ENCODE measurements around the gene B4GALNT4.

B4GALNT4 gene

GRCh38 chr11:375065-376025 lies 6.0 kb downstream of the B4GALNT4 start:
- H3K27me3 ChIP-seq, result peaks cover 1% of the 10 kb centered on the region
- H3K4me1 ChIP-seq, result no peaks in the 10 kb centered on the region
- H3K36me3 ChIP-seq, result no peaks in the 10 kb centered on the region
- DNase-seq, result no peak
- no peaks in the 10 kb centered on the region for H3K9me3 ChIP-seq
- TF ChIP-seq, protein P1, sequence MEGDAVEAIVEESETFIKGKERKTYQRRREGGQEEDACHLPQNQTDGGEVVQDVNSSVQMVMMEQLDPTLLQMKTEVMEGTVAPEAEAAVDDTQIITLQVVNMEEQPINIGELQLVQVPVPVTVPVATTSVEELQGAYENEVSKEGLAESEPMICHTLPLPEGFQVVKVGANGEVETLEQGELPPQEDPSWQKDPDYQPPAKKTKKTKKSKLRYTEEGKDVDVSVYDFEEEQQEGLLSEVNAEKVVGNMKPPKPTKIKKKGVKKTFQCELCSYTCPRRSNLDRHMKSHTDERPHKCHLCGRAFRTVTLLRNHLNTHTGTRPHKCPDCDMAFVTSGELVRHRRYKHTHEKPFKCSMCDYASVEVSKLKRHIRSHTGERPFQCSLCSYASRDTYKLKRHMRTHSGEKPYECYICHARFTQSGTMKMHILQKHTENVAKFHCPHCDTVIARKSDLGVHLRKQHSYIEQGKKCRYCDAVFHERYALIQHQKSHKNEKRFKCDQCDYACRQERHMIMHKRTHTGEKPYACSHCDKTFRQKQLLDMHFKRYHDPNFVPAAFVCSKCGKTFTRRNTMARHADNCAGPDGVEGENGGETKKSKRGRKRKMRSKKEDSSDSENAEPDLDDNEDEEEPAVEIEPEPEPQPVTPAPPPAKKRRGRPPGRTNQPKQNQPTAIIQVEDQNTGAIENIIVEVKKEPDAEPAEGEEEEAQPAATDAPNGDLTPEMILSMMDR (IDR thresholded peaks at IDR 0.05; ENCODE audit: low read depth, low read length), result no peak
- H3K4me3 ChIP-seq (ENCODE audit: low read depth, low read length), result no peak overlapping the region

DNA sequence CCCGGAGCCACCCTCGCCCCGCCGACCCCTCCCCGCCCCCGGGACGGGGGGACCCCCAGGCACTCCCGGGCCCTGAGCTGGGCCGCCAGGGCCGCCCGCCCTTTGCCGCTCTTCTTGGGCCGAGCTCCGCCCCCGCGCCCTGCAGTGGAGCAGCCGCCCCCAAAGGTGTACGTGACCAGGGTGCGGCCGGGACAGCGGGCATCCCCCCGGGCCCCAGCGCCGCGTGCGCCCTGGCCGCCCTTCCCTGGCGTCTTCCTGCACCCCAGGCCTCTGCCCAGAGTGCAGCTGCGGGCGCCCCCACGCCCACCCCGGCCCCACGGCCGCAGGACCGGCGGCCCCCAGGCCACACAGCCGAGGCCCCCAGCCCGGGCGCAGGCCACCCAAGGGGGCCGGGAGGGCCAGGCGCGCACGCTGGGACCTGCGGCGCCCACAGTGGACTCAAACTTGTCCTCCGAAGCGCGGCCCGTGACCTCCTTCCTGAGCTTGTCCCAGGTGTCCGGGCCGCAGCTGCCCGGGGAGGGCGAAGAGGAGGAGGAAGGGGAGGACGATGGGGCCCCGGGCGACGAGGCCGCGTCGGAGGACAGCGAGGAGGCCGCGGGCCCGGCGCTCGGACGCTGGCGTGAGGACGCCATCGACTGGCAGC lies 7.4 kb downstream of the B4GALNT4 start:
- H3K27me3 ChIP-seq, result no peaks in the 10 kb centered on the region
- no peaks in the 10 kb centered on the region for H3K4me1 ChIP-seq
- H3K4me3 ChIP-seq (ENCODE audit: low read depth, low read length), result no peak overlapping the region
- TF ChIP-seq, protein P1 (IDR thresholded peaks at IDR 0.05; ENCODE audit: low read depth, low read length), result no peak
- no peaks in the 10 kb centered on the region for H3K36me3 ChIP-seq
- DNase-seq, result no peak
- H3K9me3 ChIP-seq, result no peaks in the 10 kb centered on the region

GRCh38 chr11:377174-377865 lies 8.0 kb downstream of the B4GALNT4 start:
- H3K4me1 ChIP-seq, result no peaks in the 10 kb centered on the region
- no peaks in the 10 kb centered on the region for H3K27me3 ChIP-seq
- no peak for DNase-seq
- no peaks in the 10 kb centered on the region for H3K36me3 ChIP-seq
- no peaks in the 10 kb centered on the region for H3K9me3 ChIP-seq
- TF ChIP-seq, protein P1 (IDR thresholded peaks at IDR 0.05; ENCODE audit: low read depth, low read length), result no peak
- no peak overlapping the region for H3K4me3 ChIP-seq (ENCODE audit: low read depth, low read length)

DNA sequence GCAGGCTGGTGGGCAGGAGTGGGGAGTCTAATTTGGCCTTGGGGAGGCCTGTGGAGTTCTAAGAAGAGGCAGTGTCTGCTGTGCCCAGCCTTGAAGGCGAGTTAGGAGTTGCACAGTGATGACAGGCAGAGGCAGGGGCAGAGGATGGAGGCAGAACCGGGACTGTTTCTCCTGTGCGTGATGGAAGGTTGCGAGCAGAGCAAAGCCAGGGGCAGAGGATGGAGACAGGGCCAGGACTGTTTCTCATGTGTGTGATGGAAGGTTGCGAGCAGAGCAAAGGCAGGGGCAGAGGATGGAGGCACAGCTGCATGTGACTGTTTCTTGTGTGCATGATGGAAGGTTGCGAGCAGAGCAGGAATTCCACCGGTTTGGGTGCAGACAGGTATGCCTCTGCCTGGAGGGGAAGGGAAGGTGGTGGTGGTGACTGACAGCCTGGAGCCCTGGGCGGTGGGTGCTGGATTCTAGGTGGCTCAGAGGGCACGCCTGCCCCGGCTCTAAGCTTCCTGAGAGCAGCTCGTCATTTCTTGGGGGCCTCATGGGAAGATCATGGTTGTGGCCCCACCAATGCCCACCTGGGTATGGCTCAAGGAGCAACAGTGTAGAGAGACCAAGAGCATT lies 8.7 kb downstream of the B4GALNT4 start:
- Histone ChIP-seq H3K4me3 (ENCODE audit: low read depth, low read length) (no peak overlapping the region), H3K9me3 (no peaks in the 10 kb centered on the region), H3K4me1 (no peaks in the 10 kb centered on the region), H3K27me3 (no peaks in the 10 kb centered on the region), H3K36me3 (no peaks in the 10 kb centered on the region)
- DNase-seq, result no peak
- TF ChIP-seq, protein P1 (IDR thresholded peaks at IDR 0.05; ENCODE audit: low read depth, low read length), result no peak

DNA sequence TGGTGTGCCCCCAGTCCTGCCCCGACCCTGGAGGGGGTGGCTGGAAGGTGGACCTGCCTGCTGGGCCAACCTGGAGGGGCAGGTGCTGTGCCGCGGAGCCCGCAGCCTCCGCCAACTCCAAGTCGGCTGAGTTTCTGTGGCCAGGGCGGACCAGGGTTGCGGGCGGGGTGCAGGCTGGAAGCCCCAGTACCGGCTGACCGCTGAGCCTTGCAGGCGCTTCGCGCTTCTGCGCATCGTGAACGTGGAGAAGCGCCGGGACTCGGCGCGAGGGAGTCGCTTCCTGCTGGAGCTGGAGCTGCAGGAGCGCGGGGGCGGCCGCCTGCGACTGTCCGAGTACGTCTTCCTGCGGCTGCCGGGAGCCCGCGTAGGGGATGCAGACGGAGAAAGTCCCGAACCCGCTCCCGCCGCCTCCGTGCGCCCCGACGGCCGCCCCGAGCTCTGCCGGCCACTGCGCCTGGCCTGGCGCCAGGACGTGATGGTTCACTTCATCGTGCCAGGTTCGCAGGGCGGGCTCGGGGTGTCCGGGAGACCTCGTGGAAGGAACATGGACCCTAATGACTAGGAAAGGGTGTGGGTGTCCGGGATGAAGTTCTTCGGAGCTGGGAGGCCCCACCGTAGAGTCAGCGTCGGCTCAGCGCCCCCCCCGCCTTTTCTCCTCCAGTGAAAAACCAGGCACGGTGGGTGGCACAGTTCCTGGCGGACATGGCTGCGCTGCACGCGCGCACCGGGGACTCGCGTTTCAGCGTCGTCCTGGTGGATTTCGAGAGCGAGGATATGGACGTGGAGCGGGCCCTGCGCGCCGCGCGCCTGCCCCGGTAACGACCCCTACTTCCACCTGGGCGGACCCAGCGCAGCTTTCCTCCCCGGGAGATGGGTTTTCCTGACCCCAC lies 10.2 kb downstream of the B4GALNT4 start:
- no peaks in the 10 kb centered on the region for H3K27me3 ChIP-seq
- DNase-seq, result no peak
- no peaks in the 10 kb centered on the region for H3K4me1 ChIP-seq
- no peaks in the 10 kb centered on the region for H3K36me3 ChIP-seq
- no peaks in the 10 kb centered on the region for H3K9me3 ChIP-seq
- TF ChIP-seq, protein P1 (IDR thresholded peaks at IDR 0.05; ENCODE audit: low read depth, low read length), result no peak
- no peak overlapping the region for H3K4me3 ChIP-seq (ENCODE audit: low read depth, low read length)

All from BE2C (cell line).